Measurements from ENCODE around the gene TENM3.

Gene TENM3

DNA sequence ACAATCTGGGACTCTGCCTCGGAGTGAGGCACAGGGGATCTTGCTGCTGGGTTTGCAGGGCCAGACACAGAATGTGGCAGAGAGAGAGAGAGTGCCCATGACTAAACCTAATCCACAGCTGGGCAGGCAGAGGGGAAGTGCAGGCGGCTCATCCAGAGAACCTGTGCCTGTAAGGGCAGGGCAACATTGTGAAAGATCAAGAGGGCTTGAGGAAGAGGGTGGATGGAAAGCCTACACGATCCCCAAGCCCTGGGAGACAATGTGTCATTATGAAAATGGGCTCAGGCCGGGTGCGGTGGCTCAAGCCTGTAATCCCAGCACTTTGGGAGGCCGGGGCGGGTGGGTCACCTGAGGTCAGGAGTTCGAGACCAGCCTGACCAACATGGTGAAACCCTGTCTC lies 40.6 kb upstream of the TENM3 start:
- Histone ChIP-seq H3K27ac (ENCODE audit: low read depth, low read length) (no peak overlapping the region), H3K36me3 (ENCODE audit: low read length) (no peaks in the 10 kb centered on the region), H3K9ac (ENCODE audit: low read length) (no peak overlapping the region), H3K4me3 (ENCODE audit: insufficient read depth, low read length, poor library complexity, severe bottlenecking) (no peak overlapping the region), H3F3A (ENCODE audit: insufficient read depth) (no peaks in the 10 kb centered on the region), H3K4me2 (ENCODE audit: low read depth, low read length, poor library complexity, severe bottlenecking) (no peak overlapping the region), H2AFZ (ENCODE audit: low read depth, low read length, severe bottlenecking) (no peak overlapping the region), H3K79me2 (ENCODE audit: insufficient read depth, low read length) (no peaks in the 10 kb centered on the region), H4K20me1 (ENCODE audit: low read depth, low read length) (no peaks in the 10 kb centered on the region), H3K9me2 (replicated peaks; ENCODE audit: insufficient read depth, low read length) (no peaks in the 10 kb centered on the region), H3K9me3 (ENCODE audit: insufficient read depth, low read length) (no peaks in the 10 kb centered on the region), H3K27me3 (ENCODE audit: low read length) (no peaks in the 10 kb centered on the region)
- TF ChIP-seq CTCF (IDR thresholded peaks at IDR 0.05; ENCODE audit: insufficient read depth, low read length, poor library complexity, severe bottlenecking): no peak

GRCh38 chr4:182203872-182204411 lies 39.3 kb upstream of the TENM3 start:
- Histone ChIP-seq H3K27me3 (ENCODE audit: low read length) (no peaks in the 10 kb centered on the region), H3K79me2 (ENCODE audit: insufficient read depth, low read length) (no peaks in the 10 kb centered on the region), H3K27ac (ENCODE audit: low read depth, low read length) (no peak overlapping the region), H3K9me2 (replicated peaks; ENCODE audit: insufficient read depth, low read length) (no peaks in the 10 kb centered on the region), H2AFZ (ENCODE audit: low read depth, low read length, severe bottlenecking) (no peak overlapping the region), H3F3A (ENCODE audit: insufficient read depth) (no peaks in the 10 kb centered on the region), H4K20me1 (ENCODE audit: low read depth, low read length) (no peaks in the 10 kb centered on the region), H3K9me3 (ENCODE audit: insufficient read depth, low read length) (no peaks in the 10 kb centered on the region), H3K9ac (ENCODE audit: low read length) (no peak overlapping the region), H3K4me3 (ENCODE audit: insufficient read depth, low read length, poor library complexity, severe bottlenecking) (no peak overlapping the region), H3K36me3 (ENCODE audit: low read length) (no peaks in the 10 kb centered on the region), H3K4me2 (ENCODE audit: low read depth, low read length, poor library complexity, severe bottlenecking) (no peak overlapping the region)
- TF ChIP-seq EZH2phosphoT487 (conservative IDR thresholded peaks at IDR 0.05; ENCODE audit: low read length): no peak
- TF ChIP-seq CTCF (IDR thresholded peaks at IDR 0.05; ENCODE audit: insufficient read depth, low read length, poor library complexity, severe bottlenecking): no peak

GRCh38 chr4:182205306-182205705 lies 37.9 kb upstream of the TENM3 start:
- Histone ChIP-seq H3K9me3 (ENCODE audit: insufficient read depth, low read length) (no peaks in the 10 kb centered on the region), H3K4me2 (ENCODE audit: low read depth, low read length, poor library complexity, severe bottlenecking) (no peak overlapping the region), H3K27ac (ENCODE audit: low read depth, low read length) (no peak overlapping the region), H3K27me3 (ENCODE audit: low read length) (no peaks in the 10 kb centered on the region), H3K9ac (ENCODE audit: low read length) (no peak overlapping the region), H3K9me2 (replicated peaks; ENCODE audit: insufficient read depth, low read length) (no peaks in the 10 kb centered on the region), H3F3A (ENCODE audit: insufficient read depth) (no peaks in the 10 kb centered on the region), H3K4me3 (ENCODE audit: insufficient read depth, low read length, poor library complexity, severe bottlenecking) (no peak overlapping the region), H4K20me1 (ENCODE audit: low read depth, low read length) (no peaks in the 10 kb centered on the region), H2AFZ (ENCODE audit: low read depth, low read length, severe bottlenecking) (no peak overlapping the region), H3K36me3 (ENCODE audit: low read length) (no peaks in the 10 kb centered on the region), H3K79me2 (ENCODE audit: insufficient read depth, low read length) (no peaks in the 10 kb centered on the region)
- TF ChIP-seq EZH2phosphoT487 (conservative IDR thresholded peaks at IDR 0.05; ENCODE audit: low read length) (no peak), CTCF (IDR thresholded peaks at IDR 0.05; ENCODE audit: insufficient read depth, low read length, poor library complexity, severe bottlenecking) (no peak)
